Keratinocyte (primary cell): ENCODE results near the gene APMAP. TPM values are rescaled to one million over a fixed set of nuclear protein-coding genes. Genes with fewer than 3 reads are reported as not detected.

Experiments used
- DNase-seq: peaks from one replicate; pipeline ENCODE4 v3.0.0-alpha.2; 2011; ENCODE audit warnings: low read depth, missing footprints, low spot score
- FAIRE-seq: peaks from 2 replicates; lab custom pipeline; 2011; peaks lifted over from hg19 to GRCh38; lab: Jason Lieb, UNC
- H2AFZ ChIP-seq: 2 replicates; pipeline ENCODE4 v1.6.0; 2012; ENCODE audit warnings: low read length, control low read depth, inconsistent platforms; ENCODE audit not compliant: control insufficient read depth
- H3K27ac ChIP-seq: 2 replicates; pipeline ENCODE4 v1.5.1; 2011; ENCODE audit warnings: low read length; ENCODE audit not compliant: control insufficient read depth, insufficient read depth
- H3K27me3 ChIP-seq: 3 replicates; pipeline ENCODE4 v1.6.0; 2011; ENCODE audit warnings: low read length; ENCODE audit not compliant: control insufficient read depth, insufficient read depth; ENCODE audit errors: extremely low read depth
- H3K36me3 ChIP-seq, 2 experiments: 2 replicates in 1 of 2; 3 replicates in 1 of 2; pipeline ENCODE4 v1.5.1; 2011; ENCODE audit warnings: low read length in 2 of 2, mild to moderate bottlenecking in 1 of 2; ENCODE audit not compliant: control insufficient read depth in 2 of 2, insufficient read depth in 2 of 2; ENCODE audit errors: extremely low read depth in 1 of 2
- H3K4me1 ChIP-seq: 3 replicates; pipeline ENCODE4 v1.5.1; 2011; ENCODE audit warnings: low read length; ENCODE audit not compliant: control insufficient read depth, insufficient read depth; ENCODE audit errors: extremely low read depth
- H3K4me2 ChIP-seq: 3 replicates; pipeline ENCODE4 v1.6.0; 2011; ENCODE audit warnings: low read depth, low read length; ENCODE audit not compliant: control insufficient read depth, insufficient read depth; ENCODE audit errors: extremely low read depth
- H3K4me3 ChIP-seq, 3 experiments: fragments of 200-600 bp in 1 of 3; sonication (generic) in 1 of 3; 2 replicates in 2 of 3; 3 replicates in 1 of 3; pipeline ENCODE4 v1.5.1; 2011 to 2016; ENCODE audit warnings: low read length in 3 of 3, mild to moderate bottlenecking in 3 of 3, control low read depth in 2 of 3, inconsistent platforms in 1 of 3, low read depth in 1 of 3, mixed read lengths in 1 of 3, mixed run types in 1 of 3, moderate library complexity in 1 of 3; ENCODE audit not compliant: control insufficient read depth in 2 of 3, insufficient read depth in 2 of 3; ENCODE audit errors: extremely low read depth in 1 of 3
- H3K79me2 ChIP-seq: 2 replicates; pipeline ENCODE4 v1.6.0; 2012; ENCODE audit warnings: low read length; ENCODE audit not compliant: control insufficient read depth, insufficient read depth
- H3K9ac ChIP-seq: 3 replicates; pipeline ENCODE4 v1.6.0; 2011; ENCODE audit warnings: low read length; ENCODE audit not compliant: control insufficient read depth, insufficient read depth; ENCODE audit errors: extremely low read depth
- H3K9me1 ChIP-seq: 3 replicates; pipeline ENCODE4 v1.6.0; 2011; ENCODE audit warnings: low read length; ENCODE audit not compliant: control insufficient read depth, insufficient read depth; ENCODE audit errors: extremely low read depth
- H3K9me3 ChIP-seq: 2 replicates; pipeline ENCODE4 v1.5.1; 2012; ENCODE audit warnings: low read depth, low read length; ENCODE audit not compliant: control insufficient read depth
- H4K20me1 ChIP-seq: 3 replicates; pipeline ENCODE4 v1.6.0; 2011; ENCODE audit warnings: low read length; ENCODE audit not compliant: control insufficient read depth, insufficient read depth; ENCODE audit errors: extremely low read depth
- EZH2 ChIP-seq: IDR thresholded peaks from one replicate; pipeline ENCODE4 v1.6.1; 2012; ENCODE audit warnings: inconsistent platforms, mild to moderate bottlenecking, low read length, moderate library complexity
- dilution Hi-C: fragments of 300-500 bp; cut with MboI; formaldehyde crosslinking; loops from one replicate; pipeline ENCODE4 v1.7.0; 2020; ENCODE audit warnings: low sequenced_read_pairs; ENCODE audit not compliant: extremely low pct_ligation_motif_present
- polyA plus RNA-seq, 5 experiments: library from polyadenylated mRNA; depleted of rRNA in 3 of 5; stranded (reverse) in 3 of 5; stranded (forward) in 1 of 5; unstranded in 1 of 5; fragments of >200 nt; gene quantifications; 1 replicate in 1 of 5; 2 replicates in 3 of 5; 3 replicates in 1 of 5; pipeline versions ENCODE4 v1.2.1 to v1.2.3, GENCODE V29; 2011 to 2012; ENCODE audit warnings: missing spikeins in 2 of 5, low read depth in 1 of 5, low replicate concordance in 1 of 5
- TF ChIP-seq, protein P1 (sequence below), 3 experiments: IDR thresholded peaks in 1 of 3; conservative IDR thresholded peaks in 1 of 3; optimal IDR thresholded peaks in 1 of 3; 2 replicates in 2 of 3; 3 replicates in 1 of 3; pipeline versions ENCODE3 to v1.5.1; 2011; ENCODE audit warnings: low read length in 3 of 3, mild to moderate bottlenecking in 3 of 3, moderate library complexity in 2 of 3, control low read depth in 1 of 3, inconsistent platforms in 1 of 3; ENCODE audit not compliant: insufficient read depth in 2 of 3; ENCODE audit errors: extremely low read depth in 1 of 3

Gene APMAP
- polyA plus RNA-seq, 1 donor (not counting 4 experiments of a cell fraction or from before 2014, with no cell fraction given), result 48.9 TPM

DNA sequence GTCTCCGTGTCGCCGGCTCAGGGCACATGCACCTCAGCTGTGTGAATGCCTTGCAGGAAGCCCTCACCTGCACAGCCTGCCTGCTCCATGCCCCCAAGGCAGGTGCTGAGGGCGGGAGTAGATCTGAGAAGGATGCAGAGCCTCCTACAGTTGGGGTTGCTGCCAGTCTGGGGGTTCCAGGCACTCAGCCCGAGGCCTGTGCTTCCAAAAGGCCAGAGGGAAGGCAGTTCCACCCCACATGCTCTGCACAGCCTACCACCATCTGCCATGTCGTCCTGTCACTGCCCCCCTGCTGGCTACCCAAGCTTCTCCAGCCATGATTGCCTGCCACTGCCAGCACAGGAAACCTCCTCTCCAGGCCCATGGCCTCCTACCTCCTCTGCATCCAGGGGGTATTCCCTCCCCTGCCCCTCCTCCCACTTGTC is 46.1 kb upstream of the APMAP start:
- Histone ChIP-seq H3K9ac (no peak overlapping the region), H3K27ac (no peak overlapping the region), H3K4me3 (no peak overlapping the region), H3K36me3 (no peaks in the 10 kb centered on the region), H3K9me1 (no peaks in the 10 kb centered on the region), H3K4me2 (no peak overlapping the region), H4K20me1 (no peaks in the 10 kb centered on the region), H3K4me1 (peaks cover 15% of the 10 kb centered on the region), H3K9me3 (no peaks in the 10 kb centered on the region), H2AFZ (no peak overlapping the region), H3K27me3 (no peaks in the 10 kb centered on the region), H3K79me2 (no peaks in the 10 kb centered on the region)
- FAIRE-seq, result no peak
- DNase-seq, result no peak
- dilution Hi-C loops, result no loop called here
- TF ChIP-seq, protein P1, sequence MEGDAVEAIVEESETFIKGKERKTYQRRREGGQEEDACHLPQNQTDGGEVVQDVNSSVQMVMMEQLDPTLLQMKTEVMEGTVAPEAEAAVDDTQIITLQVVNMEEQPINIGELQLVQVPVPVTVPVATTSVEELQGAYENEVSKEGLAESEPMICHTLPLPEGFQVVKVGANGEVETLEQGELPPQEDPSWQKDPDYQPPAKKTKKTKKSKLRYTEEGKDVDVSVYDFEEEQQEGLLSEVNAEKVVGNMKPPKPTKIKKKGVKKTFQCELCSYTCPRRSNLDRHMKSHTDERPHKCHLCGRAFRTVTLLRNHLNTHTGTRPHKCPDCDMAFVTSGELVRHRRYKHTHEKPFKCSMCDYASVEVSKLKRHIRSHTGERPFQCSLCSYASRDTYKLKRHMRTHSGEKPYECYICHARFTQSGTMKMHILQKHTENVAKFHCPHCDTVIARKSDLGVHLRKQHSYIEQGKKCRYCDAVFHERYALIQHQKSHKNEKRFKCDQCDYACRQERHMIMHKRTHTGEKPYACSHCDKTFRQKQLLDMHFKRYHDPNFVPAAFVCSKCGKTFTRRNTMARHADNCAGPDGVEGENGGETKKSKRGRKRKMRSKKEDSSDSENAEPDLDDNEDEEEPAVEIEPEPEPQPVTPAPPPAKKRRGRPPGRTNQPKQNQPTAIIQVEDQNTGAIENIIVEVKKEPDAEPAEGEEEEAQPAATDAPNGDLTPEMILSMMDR (optimal IDR thresholded peaks at IDR 0.05 in 1 of 3, IDR thresholded peaks at IDR 0.05 in 1 of 3, conservative IDR thresholded peaks at IDR 0.05 in 1 of 3; ENCODE audit: extremely low read depth in 1 of 3, insufficient read depth in 2 of 3, low read length in 3 of 3), result no peak
- no peak for TF ChIP-seq EZH2

DNA sequence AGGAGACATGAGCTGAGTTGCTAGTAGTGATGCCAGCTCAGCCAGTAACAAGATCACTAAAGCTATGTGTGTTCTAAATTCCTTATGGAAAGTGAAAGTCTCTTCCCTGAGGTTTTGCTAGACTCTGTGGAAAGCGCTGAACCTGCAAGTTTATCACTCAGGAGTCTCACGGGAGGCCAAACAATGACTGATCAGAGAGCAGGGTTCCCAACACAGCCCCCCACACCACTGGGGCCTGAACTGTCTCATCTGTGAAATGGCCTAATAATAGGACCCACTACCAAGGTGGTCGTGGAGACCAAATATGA is 45.5 kb upstream of the APMAP start:
- peaks cover 15% of the 10 kb centered on the region for H3K4me1 ChIP-seq
- dilution Hi-C loops, result no loop called here
- H3K27ac ChIP-seq, result no peak overlapping the region
- DNase-seq (no peak), FAIRE-seq (no peak)
- no peak for TF ChIP-seq EZH2
- TF ChIP-seq, protein P1 (optimal IDR thresholded peaks at IDR 0.05 in 1 of 3, IDR thresholded peaks at IDR 0.05 in 1 of 3, conservative IDR thresholded peaks at IDR 0.05 in 1 of 3; ENCODE audit: extremely low read depth in 1 of 3, insufficient read depth in 2 of 3, low read length in 3 of 3), result no peak
- no peak overlapping the region for H2AFZ ChIP-seq
- no peaks in the 10 kb centered on the region for H3K9me3 ChIP-seq
- H4K20me1 ChIP-seq, result no peaks in the 10 kb centered on the region
- H3K36me3 ChIP-seq, result no peaks in the 10 kb centered on the region
- no peak overlapping the region for H3K4me3 ChIP-seq
- H3K9ac ChIP-seq, result no peak overlapping the region
- no peaks in the 10 kb centered on the region for H3K9me1 ChIP-seq
- no peaks in the 10 kb centered on the region for H3K79me2 ChIP-seq
- H3K27me3 ChIP-seq, result no peaks in the 10 kb centered on the region
- no peak overlapping the region for H3K4me2 ChIP-seq
